ENCODE results near the gene AJM1. TPM values are rescaled to one million over a fixed set of nuclear protein-coding genes. Genes with fewer than 3 reads are reported as not detected.
A peak's percentile ranks its signal among the peaks of the same experiment; 100 is the strongest.

Gene AJM1
- total RNA-seq, 1 experiment from 2014 or later, result 1.8 TPM

DNA sequence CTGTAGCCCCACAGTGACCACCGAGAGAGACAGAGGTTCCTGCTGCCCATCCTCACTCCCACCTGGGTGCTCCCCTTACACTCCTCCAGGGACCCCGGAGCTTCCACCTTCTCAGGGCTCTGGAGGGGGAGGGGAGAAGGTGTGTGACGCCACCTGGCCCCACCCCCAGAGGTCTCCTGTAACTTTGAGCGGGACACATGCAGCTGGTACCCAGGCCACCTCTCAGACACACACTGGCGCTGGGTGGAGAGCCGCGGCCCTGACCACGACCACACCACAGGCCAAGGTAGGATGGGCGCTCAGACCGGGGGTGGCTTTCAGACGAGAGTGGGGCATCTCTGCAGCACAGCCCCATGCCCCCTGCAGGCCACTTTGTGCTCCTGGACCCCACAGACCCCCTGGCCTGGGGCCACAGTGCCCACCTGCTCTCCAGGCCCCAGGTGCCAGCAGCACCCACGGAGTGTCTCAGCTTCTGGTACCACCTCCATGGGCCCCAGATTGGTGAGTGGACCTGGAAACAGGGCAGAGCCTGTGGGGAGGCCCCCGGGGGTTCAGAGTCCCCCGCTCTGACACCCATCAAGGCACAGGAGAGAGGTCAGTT lies 14.4 kb downstream of the AJM1 start:
- no peak overlapping the region for H3K4me2 ChIP-seq (ENCODE audit: insufficient read depth, insufficient read length, low read length)

More for the DNA sequence above, 14.4 kb downstream of the AJM1 start:
- no peak overlapping the region for H3K4me3 Mint-ChIP-seq
- TF ChIP-seq, protein P1, sequence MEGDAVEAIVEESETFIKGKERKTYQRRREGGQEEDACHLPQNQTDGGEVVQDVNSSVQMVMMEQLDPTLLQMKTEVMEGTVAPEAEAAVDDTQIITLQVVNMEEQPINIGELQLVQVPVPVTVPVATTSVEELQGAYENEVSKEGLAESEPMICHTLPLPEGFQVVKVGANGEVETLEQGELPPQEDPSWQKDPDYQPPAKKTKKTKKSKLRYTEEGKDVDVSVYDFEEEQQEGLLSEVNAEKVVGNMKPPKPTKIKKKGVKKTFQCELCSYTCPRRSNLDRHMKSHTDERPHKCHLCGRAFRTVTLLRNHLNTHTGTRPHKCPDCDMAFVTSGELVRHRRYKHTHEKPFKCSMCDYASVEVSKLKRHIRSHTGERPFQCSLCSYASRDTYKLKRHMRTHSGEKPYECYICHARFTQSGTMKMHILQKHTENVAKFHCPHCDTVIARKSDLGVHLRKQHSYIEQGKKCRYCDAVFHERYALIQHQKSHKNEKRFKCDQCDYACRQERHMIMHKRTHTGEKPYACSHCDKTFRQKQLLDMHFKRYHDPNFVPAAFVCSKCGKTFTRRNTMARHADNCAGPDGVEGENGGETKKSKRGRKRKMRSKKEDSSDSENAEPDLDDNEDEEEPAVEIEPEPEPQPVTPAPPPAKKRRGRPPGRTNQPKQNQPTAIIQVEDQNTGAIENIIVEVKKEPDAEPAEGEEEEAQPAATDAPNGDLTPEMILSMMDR (conservative IDR thresholded peaks at IDR 0.05), result peak; percentile 27; the same call in 1 of the 3 replicates
- Histone ChIP-seq H3K9ac (ENCODE audit: extremely low read depth, insufficient read length, low read length) (no peak overlapping the region), H4K8ac (replicated peaks; ENCODE audit: insufficient read length, low read depth, low read length) (no peak overlapping the region), H2AFZ (ENCODE audit: low read length) (no peak overlapping the region), H4K20me1 (ENCODE audit: control insufficient read depth, insufficient read depth, insufficient read length) (no peaks in the 10 kb centered on the region), H3K9me3 (ENCODE audit: control insufficient read depth, low read depth, low read length) (no peaks in the 10 kb centered on the region), H4K5ac (ENCODE audit: insufficient read length, low read depth, low read length) (no peak overlapping the region), H3K18ac (ENCODE audit: insufficient read length, low read depth, low read length) (no peak overlapping the region), H3K4me1 (ENCODE audit: insufficient read depth, low read length) (no peaks in the 10 kb centered on the region), H3K4ac (ENCODE audit: low read depth, low read length) (no peak overlapping the region), H3K27me3 (ENCODE audit: insufficient read depth, low read length) (no peaks in the 10 kb centered on the region), H3K56ac (ENCODE audit: insufficient read length, low read depth, low read length) (no peak overlapping the region), H4K91ac (ENCODE audit: insufficient read length, low read depth, low read length) (no peak overlapping the region), H2BK20ac (ENCODE audit: low read depth, low read length, poor library complexity, severe bottlenecking) (no peak overlapping the region), H3K79me2 (ENCODE audit: insufficient read depth, low read length) (no peaks in the 10 kb centered on the region), H3K23me2 (ENCODE audit: insufficient read length, low read depth, low read length, poor library complexity, severe bottlenecking) (no peaks in the 10 kb centered on the region), H3K27ac (ENCODE audit: insufficient read length, low read depth, low read length) (no peak overlapping the region), H2BK5ac (ENCODE audit: insufficient read length, low read length) (no peak overlapping the region), H2AK5ac (ENCODE audit: insufficient read length, low read length) (no peak overlapping the region), H3T11ph (ENCODE audit: low read length) (no peak overlapping the region), H3K23ac (ENCODE audit: insufficient read length, low read depth, low read length) (no peak overlapping the region), H3K14ac (ENCODE audit: insufficient read depth, low read length) (no peak overlapping the region), H2BK15ac (ENCODE audit: low read depth, low read length) (no peak overlapping the region), H2BK12ac (ENCODE audit: insufficient read length, low read depth, low read length) (no peak overlapping the region), H2BK120ac (ENCODE audit: low read depth, low read length, poor library complexity, severe bottlenecking) (no peak overlapping the region), H3K79me1 (ENCODE audit: insufficient read depth, low read depth, low read length, poor library complexity, severe bottlenecking) (no peaks in the 10 kb centered on the region)
- no peaks in the 10 kb centered on the region for H3K9me3 Mint-ChIP-seq
- DNase-seq, result peak; percentile 31
- peaks cover 0 to 14% (median 4%) of the 10 kb centered on the region in 3 experiments; a peak in 4 of 7 replicates for H3K36me3 Mint-ChIP-seq (ENCODE audit: insufficient read depth in 1 of 3, low read depth in 3 of 3)
- no CpG with 5 or more reads among the region's 14 CpGs for WGBS (ENCODE audit: extremely low coverage, insufficient read length, low lambda C conversion rate)
- no peaks in the 10 kb centered on the region; the same call in none of the 2 replicates for H3K27me3 Mint-ChIP-seq (ENCODE audit: low read depth)
- no peaks in the 10 kb centered on the region for H3K4me1 Mint-ChIP-seq
- H3K27ac Mint-ChIP-seq, result no peak overlapping the region
